HG02840 (cell line): ENCODE data around the gene ACOT7.

Experiments
- ATAC-seq: cut with Tn5 transposase; IDR thresholded peaks from one replicate; pipeline ENCODE4 v1.9.1; 2021; ENCODE audit warnings: mild to moderate bottlenecking, moderate library complexity, moderate number of reproducible peaks; ENCODE audit not compliant: unreplicated experiment, low FRiP score

The ACOT7 gene

GRCh38 chr1:6273380-6273891 is 120.1 kb downstream of the ACOT7 start:
- ATAC-seq: no peak

GRCh38 chr1:6272868-6273267 is 120.7 kb downstream of the ACOT7 start:
- ATAC-seq: no peak

GRCh38 chr1:6272452-6272851 is 121.1 kb downstream of the ACOT7 start:
- no peak for ATAC-seq

GRCh38 chr1:6271554-6271953 is 122.0 kb downstream of the ACOT7 start:
- ATAC-seq: no peak

- no peak for ATAC-seq
Observed at GRCh38 chr1:6271006-6271405, 122.6 kb downstream of the ACOT7 start.

GRCh38 chr1:6270401-6270800 is 123.2 kb downstream of the ACOT7 start:
- no peak for ATAC-seq

GRCh38 chr1:6269720-6270400 is 123.7 kb downstream of the ACOT7 start:
- no peak for ATAC-seq

GRCh38 chr1:6269296-6269695 is 124.3 kb downstream of the ACOT7 start:
- no peak for ATAC-seq

- ATAC-seq: no peak
Observed at GRCh38 chr1:6268415-6268814, 125.2 kb downstream of the ACOT7 start.

- no peak for ATAC-seq
Observed at GRCh38 chr1:6267686-6268322, 125.8 kb downstream of the ACOT7 start.

GRCh38 chr1:6266641-6267040 is 126.9 kb downstream of the ACOT7 start:
- no peak for ATAC-seq

- ATAC-seq: no peak
Observed at GRCh38 chr1:6265151-6265550, 128.4 kb downstream of the ACOT7 start.

- ATAC-seq: no peak
Observed at GRCh38 chr1:6263716-6264115, 129.9 kb downstream of the ACOT7 start.

- no peak for ATAC-seq
Observed at GRCh38 chr1:6262555-6263420, 130.8 kb downstream of the ACOT7 start.

GRCh38 chr1:6261615-6261995 is 132.0 kb downstream of the ACOT7 start:
- no peak for ATAC-seq

- ATAC-seq: no peak
Observed at GRCh38 chr1:6260961-6261614, 132.5 kb downstream of the ACOT7 start, which contains the start of gene GPR153. Gene GPR153, minus strand, starts transcription at chr1:6261098. Its CDS starts 6,193 bp downstream, at chr1:6254905.

GRCh38 chr1:6260433-6260934 is 133.1 kb downstream of the ACOT7 start:
- ATAC-seq: no peak

- ATAC-seq: no peak
Observed at GRCh38 chr1:6259491-6260362, 133.8 kb downstream of the ACOT7 start.

- ATAC-seq: no peak
Observed at GRCh38 chr1:6258675-6259074, 134.9 kb downstream of the ACOT7 start.
